ENCODE data around the gene SSR4.

Gene SSR4

DNA sequence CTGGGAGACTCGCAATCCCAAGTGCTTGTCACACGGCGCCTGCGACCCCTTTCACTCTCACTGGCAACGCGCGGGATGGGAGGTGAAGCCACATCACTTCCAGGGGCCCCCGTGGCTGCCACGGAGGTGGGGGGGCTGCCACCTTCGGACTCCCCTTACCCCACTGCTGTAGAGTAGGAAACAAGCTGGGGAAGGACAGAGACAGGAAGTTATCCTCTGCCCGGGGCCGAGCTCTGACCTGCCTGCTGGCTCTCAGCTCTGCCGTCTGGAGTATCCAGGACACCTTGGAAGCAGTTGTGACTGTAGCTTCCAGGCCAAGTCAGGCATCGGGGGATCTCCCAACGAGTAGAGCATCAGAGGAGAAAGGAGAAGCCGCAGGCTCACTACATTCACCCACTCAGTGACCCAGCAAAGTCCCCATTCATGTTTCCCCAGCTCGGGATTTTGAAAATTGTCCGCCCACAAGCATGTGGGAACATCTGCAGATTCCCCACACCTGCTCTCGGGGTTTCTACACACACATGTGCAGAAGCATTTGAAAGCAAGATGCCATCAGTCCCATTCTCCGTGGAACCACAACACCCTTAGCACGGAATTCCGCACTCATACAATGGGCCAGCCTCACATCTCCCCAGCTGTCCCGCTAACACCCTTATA, 25.0 kb downstream of the SSR4 start:
- DNase-seq (ENCODE audit: insufficient read length, low spot score), result no peak
- TF ChIP-seq, protein P1, sequence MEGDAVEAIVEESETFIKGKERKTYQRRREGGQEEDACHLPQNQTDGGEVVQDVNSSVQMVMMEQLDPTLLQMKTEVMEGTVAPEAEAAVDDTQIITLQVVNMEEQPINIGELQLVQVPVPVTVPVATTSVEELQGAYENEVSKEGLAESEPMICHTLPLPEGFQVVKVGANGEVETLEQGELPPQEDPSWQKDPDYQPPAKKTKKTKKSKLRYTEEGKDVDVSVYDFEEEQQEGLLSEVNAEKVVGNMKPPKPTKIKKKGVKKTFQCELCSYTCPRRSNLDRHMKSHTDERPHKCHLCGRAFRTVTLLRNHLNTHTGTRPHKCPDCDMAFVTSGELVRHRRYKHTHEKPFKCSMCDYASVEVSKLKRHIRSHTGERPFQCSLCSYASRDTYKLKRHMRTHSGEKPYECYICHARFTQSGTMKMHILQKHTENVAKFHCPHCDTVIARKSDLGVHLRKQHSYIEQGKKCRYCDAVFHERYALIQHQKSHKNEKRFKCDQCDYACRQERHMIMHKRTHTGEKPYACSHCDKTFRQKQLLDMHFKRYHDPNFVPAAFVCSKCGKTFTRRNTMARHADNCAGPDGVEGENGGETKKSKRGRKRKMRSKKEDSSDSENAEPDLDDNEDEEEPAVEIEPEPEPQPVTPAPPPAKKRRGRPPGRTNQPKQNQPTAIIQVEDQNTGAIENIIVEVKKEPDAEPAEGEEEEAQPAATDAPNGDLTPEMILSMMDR (IDR thresholded peaks at IDR 0.05; ENCODE audit: insufficient read depth, missing control alignments), result no peak
- FAIRE-seq, result no peak

DNA sequence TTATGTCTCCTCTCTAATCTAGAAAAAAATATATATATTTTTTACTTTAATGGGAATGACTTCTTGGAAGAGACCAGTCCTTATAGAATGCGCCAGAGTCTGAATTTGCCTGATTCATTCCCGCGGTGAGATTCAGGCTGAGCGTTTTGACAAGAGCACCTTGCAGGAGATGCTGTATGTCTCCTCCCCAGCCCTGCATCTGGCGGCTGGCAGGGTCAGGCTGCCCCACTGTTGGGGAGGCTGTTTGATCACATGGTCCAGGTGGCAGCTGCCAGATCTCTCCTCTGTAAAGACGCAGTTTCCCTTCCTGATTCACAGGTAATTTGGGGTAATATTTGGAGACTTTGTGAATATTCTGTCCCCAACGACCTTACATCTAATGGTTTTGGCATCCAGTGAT, 26.1 kb downstream of the SSR4 start:
- TF ChIP-seq, protein P1 (IDR thresholded peaks at IDR 0.05; ENCODE audit: insufficient read depth, missing control alignments), result no peak
- DNase-seq (ENCODE audit: insufficient read length, low spot score), result no peak
- FAIRE-seq, result no peak

DNA sequence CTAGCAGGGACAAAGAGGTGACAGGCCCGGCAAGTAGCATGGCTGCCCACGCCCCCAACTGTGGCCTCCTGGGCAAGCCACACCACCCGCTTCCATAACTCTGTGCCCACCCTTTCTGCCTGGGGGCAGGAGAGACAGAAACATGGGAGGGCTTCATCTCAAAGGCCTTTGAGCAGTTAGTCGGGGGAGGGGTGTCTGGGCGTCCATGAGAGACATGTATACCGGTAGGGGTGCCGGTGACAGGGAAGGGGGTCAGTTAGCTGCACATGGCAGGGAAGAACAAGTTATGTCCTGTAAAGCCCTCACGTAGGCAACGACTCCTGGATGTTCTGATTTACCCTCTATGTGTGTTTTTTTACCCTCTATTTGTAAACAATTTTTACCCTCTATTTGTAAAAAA, 26.6 kb downstream of the SSR4 start:
- TF ChIP-seq, protein P1 (IDR thresholded peaks at IDR 0.05; ENCODE audit: insufficient read depth, missing control alignments), result no peak
- DNase-seq (ENCODE audit: insufficient read length, low spot score), result no peak
- FAIRE-seq, result no peak

DNA sequence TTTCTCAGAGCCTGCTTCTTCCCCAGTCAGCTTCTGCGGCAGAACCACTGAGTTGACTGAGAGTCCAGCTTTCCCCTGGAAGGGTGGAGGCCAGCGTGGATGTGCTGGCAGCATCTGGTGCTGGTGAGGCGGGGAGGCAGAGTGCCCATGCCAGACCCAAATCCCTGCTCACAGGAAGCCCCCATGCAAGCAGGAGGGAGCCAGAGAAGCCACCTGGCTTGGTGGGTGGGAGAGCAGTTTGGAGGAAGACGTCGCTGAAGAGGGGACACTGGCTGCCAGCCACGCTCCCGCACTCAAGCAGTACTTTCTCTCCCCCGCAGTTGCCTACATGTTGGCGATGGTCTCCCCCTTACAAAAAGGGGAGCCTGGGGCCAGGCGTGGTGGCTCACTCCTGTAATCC, 29.9 kb downstream of the SSR4 start:
- FAIRE-seq (no peak), DNase-seq (ENCODE audit: insufficient read length, low spot score) (no peak)
- TF ChIP-seq, protein P1 (IDR thresholded peaks at IDR 0.05; ENCODE audit: insufficient read depth, missing control alignments), result no peak

DNA sequence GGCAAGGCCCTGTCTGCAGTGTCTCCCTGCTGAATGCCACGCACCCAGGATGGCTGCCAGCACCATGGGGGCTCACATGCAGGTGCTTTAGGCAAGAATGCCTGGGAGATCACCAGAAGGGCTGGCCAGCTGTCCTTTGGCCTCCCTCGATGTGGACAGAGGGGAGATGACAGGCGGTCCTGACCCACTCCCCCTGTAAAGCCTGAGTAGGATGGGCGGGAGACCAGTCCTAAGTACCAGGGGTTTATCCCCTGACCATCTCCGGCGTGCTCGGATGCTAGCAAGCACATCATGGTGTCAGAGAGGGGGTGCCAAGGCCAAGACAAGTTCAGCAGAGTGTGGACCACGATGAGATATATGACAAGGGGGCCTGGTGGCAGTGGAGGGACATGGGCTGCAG, 30.6 kb downstream of the SSR4 start:
- DNase-seq (ENCODE audit: insufficient read length, low spot score) (no peak), FAIRE-seq (no peak)
- TF ChIP-seq, protein P1 (IDR thresholded peaks at IDR 0.05; ENCODE audit: insufficient read depth, missing control alignments), result no peak

DNA sequence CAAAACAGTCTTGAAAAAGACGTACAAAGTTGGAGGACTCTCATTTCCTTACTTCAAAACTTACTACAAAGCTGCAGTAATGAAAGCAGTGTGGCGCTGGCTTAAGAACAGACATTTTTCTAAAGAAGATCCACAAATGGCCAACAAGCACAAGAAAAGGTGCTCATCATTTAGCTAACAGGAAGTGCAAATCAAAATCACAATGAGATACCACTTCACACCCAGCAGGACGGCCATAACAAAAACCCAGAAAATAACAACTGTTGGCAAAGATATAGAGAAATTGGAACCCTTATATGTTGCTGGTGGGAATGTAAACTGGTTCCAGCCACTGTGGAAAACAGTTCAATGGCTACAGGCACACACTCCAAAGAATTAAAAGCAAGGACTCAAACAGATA, 32.5 kb downstream of the SSR4 start:
- no peak for DNase-seq (ENCODE audit: insufficient read length, low spot score)
- TF ChIP-seq, protein P1 (IDR thresholded peaks at IDR 0.05; ENCODE audit: insufficient read depth, missing control alignments), result no peak
- FAIRE-seq, result no peak

DNA sequence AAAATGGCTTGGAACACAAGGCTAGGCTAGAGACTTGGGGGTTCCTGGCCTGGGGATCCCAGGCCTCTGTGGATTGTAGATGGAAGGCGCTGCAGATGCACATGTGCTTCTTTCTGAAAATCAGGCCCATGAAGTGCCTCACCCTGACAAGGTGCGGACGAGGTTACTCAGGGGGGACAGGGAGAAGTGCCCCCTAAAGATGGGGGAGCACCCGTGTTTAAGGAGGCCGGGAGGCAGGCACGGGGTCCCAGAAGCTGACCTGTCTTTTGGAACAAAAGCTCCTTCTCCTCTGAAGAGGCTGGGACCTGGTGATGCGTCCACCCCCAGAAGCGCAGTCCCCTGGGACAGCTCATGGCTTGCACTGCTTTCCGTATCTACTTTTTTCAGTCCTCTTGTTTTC, 33.4 kb downstream of the SSR4 start:
- TF ChIP-seq, protein P1 (IDR thresholded peaks at IDR 0.05; ENCODE audit: insufficient read depth, missing control alignments), result no peak
- DNase-seq (ENCODE audit: insufficient read length, low spot score) (no peak), FAIRE-seq (no peak)
